GM19372 (cell line): ENCODE measurements around the gene NAV2.
A peak's percentile ranks its signal among the peaks of the same experiment; 100 is the strongest.

Experiments used
- ATAC-seq: cut with Tn5 transposase; IDR thresholded peaks from one replicate; pipeline ENCODE4 v1.9.1; 2021; ENCODE audit warnings: mild to moderate bottlenecking, low read depth, moderate library complexity; ENCODE audit not compliant: unreplicated experiment

Gene NAV2

GRCh38 chr11:19686234-19686633 is 26.4 kb upstream of the NAV2 start:
- no peak for ATAC-seq

- ATAC-seq: no peak
Measured at GRCh38 chr11:19687392-19687791, 25.2 kb upstream of the NAV2 start.

- ATAC-seq: no peak
Measured at GRCh38 chr11:19689281-19690000, 23.2 kb upstream of the NAV2 start.

GRCh38 chr11:19690885-19691284 is 21.8 kb upstream of the NAV2 start:
- ATAC-seq: no peak

GRCh38 chr11:19691815-19692500 is 20.7 kb upstream of the NAV2 start:
- ATAC-seq: no peak

GRCh38 chr11:19693146-19693545 is 19.5 kb upstream of the NAV2 start:
- ATAC-seq: no peak

GRCh38 chr11:19694796-19695345 is 17.8 kb upstream of the NAV2 start:
- no peak for ATAC-seq

GRCh38 chr11:19696073-19696472 is 16.6 kb upstream of the NAV2 start:
- no peak for ATAC-seq

GRCh38 chr11:19696904-19697303 is 15.7 kb upstream of the NAV2 start:
- no peak for ATAC-seq

- ATAC-seq: no peak
Measured at GRCh38 chr11:19697721-19698121, 14.9 kb upstream of the NAV2 start.

GRCh38 chr11:19698493-19699292 is 13.9 kb upstream of the NAV2 start:
- ATAC-seq: no peak

- ATAC-seq: no peak
Measured at GRCh38 chr11:19701421-19701820, 11.2 kb upstream of the NAV2 start.

- ATAC-seq: no peak
Measured at GRCh38 chr11:19702620-19703019, 10.0 kb upstream of the NAV2 start.

GRCh38 chr11:19703211-19703610 is 9.4 kb upstream of the NAV2 start:
- no peak for ATAC-seq

- no peak for ATAC-seq
Measured at GRCh38 chr11:19704213-19704612, 8.4 kb upstream of the NAV2 start.

GRCh38 chr11:19705936-19706335 is 6.7 kb upstream of the NAV2 start:
- ATAC-seq: no peak

GRCh38 chr11:19711911-19712280 is 741 bp upstream of the NAV2 start:
- ATAC-seq: peak; percentile 2

- peak; percentile 7 for ATAC-seq
Measured at GRCh38 chr11:19713196-19714021, 772 bp downstream of the NAV2 start.

- no peak for ATAC-seq
Measured at GRCh38 chr11:19714022-19714386, 1.4 kb downstream of the NAV2 start.
